Nephron progenitor cell (in vitro differentiated cells): ENCODE measurements around the gene ARHGAP9.

Experiments
- DNase-seq: peaks from one replicate; pipeline ENCODE4 v3.0.0; 2021
- H3K27ac Mint-ChIP-seq: 2 replicates; pipeline ENCODE4 v1.8.0; 2021; ENCODE audit warnings: mild to moderate bottlenecking, moderate library complexity, mixed read lengths
- H3K27me3 Mint-ChIP-seq: 2 replicates; pipeline ENCODE4 v1.8.0; 2021; ENCODE audit warnings: mild to moderate bottlenecking, low read depth, mixed read lengths; ENCODE audit not compliant: poor library complexity
- H3K36me3 Mint-ChIP-seq: 2 replicates; pipeline ENCODE4 v1.8.0; 2021; ENCODE audit warnings: low read depth, mixed read lengths
- H3K4me1 Mint-ChIP-seq: 2 replicates; pipeline ENCODE4 v1.8.0; 2021; ENCODE audit warnings: mixed read lengths
- H3K4me3 Mint-ChIP-seq: 2 replicates; pipeline ENCODE4 v1.8.0; 2021; ENCODE audit warnings: mild to moderate bottlenecking, moderate library complexity, mixed read lengths
- H3K9me3 Mint-ChIP-seq: 2 replicates; pipeline ENCODE4 v1.8.0; 2021; ENCODE audit warnings: mild to moderate bottlenecking, moderate library complexity, mixed read lengths
- TF ChIP-seq, protein P1 (sequence below): fragments of 200-600 bp; sonication (generic); IDR thresholded peaks from 2 replicates; pipeline ENCODE4 v1.5.0; 2021; ENCODE audit warnings: antibody characterized with exemption

The ARHGAP9 gene

DNA sequence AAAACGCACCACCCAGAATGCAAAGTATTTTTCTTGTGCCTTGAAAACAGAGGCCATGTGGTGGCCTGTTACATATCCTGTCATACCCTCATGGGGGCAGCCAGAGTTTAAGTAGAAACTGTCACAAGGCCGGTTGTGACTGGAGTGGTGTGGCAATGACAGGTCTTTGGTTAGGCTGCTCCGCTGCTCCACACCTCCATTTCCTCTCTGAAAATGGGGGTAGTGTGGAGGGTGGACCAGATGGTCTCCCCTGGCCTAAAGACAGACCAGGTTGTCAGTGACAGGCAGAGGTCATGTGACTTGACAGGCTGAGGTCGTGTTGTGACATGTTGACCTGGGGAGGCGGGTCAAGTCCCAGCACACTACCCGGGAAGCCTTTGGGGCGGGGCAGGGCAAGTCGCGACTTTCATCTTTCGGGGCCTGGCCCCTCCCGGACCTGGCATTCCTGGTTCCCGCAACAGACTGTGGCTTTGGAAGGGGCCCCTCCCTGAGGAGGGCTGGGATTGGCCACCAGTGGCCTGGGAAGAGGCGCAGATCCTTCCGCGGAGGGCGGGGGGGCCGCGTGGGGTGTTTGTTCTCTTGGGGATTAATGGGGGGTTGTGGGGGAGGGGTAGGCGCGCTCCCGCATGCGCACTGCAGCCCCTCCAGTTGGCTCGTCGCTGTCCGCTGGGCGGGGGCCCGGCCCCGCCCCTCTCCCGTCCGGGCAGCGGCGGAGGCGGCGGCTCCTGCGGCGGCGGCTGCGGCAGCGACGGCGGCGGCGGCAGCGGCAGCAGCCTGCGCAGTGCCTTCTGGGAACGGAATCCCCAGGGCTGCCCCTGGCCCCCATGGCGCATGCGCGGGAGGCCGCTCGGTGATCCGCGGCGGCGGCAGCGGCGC lies 42.6 kb upstream of the ARHGAP9 start, which contains the start of gene MBD6:
TSS of gene MBD6 (plus strand) at position 814 of the 876 bp plus-strand sequence. CDS start 1,480 bp downstream, outside the sequence.
- H3K27me3 Mint-ChIP-seq, result peaks cover 3% of the 10 kb centered on the region
- DNase-seq, result peak; percentile 95
- TF ChIP-seq, protein P1, sequence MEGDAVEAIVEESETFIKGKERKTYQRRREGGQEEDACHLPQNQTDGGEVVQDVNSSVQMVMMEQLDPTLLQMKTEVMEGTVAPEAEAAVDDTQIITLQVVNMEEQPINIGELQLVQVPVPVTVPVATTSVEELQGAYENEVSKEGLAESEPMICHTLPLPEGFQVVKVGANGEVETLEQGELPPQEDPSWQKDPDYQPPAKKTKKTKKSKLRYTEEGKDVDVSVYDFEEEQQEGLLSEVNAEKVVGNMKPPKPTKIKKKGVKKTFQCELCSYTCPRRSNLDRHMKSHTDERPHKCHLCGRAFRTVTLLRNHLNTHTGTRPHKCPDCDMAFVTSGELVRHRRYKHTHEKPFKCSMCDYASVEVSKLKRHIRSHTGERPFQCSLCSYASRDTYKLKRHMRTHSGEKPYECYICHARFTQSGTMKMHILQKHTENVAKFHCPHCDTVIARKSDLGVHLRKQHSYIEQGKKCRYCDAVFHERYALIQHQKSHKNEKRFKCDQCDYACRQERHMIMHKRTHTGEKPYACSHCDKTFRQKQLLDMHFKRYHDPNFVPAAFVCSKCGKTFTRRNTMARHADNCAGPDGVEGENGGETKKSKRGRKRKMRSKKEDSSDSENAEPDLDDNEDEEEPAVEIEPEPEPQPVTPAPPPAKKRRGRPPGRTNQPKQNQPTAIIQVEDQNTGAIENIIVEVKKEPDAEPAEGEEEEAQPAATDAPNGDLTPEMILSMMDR, result no peak
- peak within 1 kb of the TSS; percentile 99 for H3K27ac Mint-ChIP-seq
- H3K9me3 Mint-ChIP-seq, result no peaks in the 10 kb centered on the region
- H3K4me1 Mint-ChIP-seq, result peaks cover 72% of the 10 kb centered on the region
- peaks cover 27% of the 10 kb centered on the region for H3K36me3 Mint-ChIP-seq
- peak within 1 kb of the TSS; percentile 97 for H3K4me3 Mint-ChIP-seq

DNA sequence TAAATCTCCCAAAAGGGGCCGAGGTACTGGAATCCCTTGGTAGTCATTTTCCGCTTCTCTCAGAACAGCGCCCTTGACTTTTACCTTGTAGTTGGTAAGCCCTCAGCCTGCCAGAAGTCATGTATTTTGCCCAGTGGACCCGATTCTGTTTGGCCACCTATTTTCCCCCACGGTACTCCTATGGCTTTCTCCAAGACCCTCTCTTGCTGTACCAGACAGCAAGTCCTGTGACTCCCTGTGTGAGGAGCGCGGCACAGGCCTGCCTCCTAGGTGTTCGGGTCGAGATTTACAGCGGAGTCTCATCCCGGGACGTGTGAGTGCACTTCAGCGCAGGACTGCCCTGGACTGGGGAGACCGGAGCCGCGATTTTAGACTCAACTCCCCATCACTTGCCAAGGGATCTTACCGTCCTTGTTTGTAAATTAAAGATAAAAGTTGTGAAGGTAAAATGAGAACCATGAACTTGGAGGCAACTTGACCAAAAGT lies 41.9 kb upstream of the ARHGAP9 start:
- H3K36me3 Mint-ChIP-seq, result peaks cover 33% of the 10 kb centered on the region
- H3K4me3 Mint-ChIP-seq, result peak overlapping the region; percentile 97
- H3K27me3 Mint-ChIP-seq, result peaks cover 3% of the 10 kb centered on the region
- peak overlapping the region; percentile 99 for H3K27ac Mint-ChIP-seq
- no peaks in the 10 kb centered on the region for H3K9me3 Mint-ChIP-seq
- TF ChIP-seq, protein P1, result no peak
- DNase-seq, result peak; percentile 57
- H3K4me1 Mint-ChIP-seq, result peaks cover 74% of the 10 kb centered on the region

DNA sequence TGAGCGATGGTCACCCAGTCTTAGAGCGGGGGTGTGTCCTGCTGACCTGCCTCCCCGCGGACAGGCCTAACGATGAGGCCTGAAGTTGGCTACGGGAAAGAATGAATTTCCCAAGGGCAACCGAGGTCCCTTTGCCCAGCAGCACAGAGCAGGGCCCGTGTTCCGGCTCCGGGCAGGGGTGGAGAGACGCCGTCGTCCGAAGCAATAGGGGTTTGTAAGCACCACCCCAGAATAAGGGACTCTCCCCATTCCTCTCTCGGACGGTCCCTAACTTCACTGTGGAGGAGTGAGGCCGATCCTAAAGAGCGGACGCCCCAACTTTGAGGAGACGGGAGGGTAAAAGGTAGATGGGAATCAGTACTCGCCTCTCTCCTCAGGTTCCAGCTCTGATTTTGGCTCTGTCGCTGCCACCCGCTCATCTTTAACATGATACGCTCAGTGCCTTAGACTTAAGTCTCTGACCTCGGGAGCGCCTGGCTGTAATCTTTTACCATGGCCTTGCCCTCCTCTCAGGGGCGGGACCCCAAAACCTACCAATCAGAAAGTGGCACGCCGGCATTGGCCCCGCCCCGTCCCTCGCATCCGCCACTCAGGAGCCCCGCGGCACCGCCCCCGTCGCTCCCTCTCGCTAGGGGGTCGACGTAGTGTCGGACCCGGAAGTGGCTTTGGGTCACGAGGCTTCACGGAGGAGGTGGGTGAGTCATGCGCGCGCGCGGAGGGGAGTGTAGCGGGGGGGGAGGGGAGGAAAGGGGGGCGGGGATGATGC lies 40.6 kb upstream of the ARHGAP9 start, which contains the start of gene DDIT3:
TSS of gene DDIT3 (minus strand) at position 462 of the 766 bp plus-strand sequence. CDS start 3,108 bp downstream, outside the sequence.
- TF ChIP-seq, protein P1, result no peak
- H3K4me3 Mint-ChIP-seq, result peak within 1 kb of the TSS; percentile 97
- peaks cover 65% of the 10 kb centered on the region for H3K4me1 Mint-ChIP-seq
- H3K27me3 Mint-ChIP-seq, result peaks cover 3% of the 10 kb centered on the region
- peak; percentile 99 for DNase-seq
- H3K27ac Mint-ChIP-seq, result peak within 1 kb of the TSS; percentile 100
- H3K9me3 Mint-ChIP-seq, result no peaks in the 10 kb centered on the region
- peaks cover 47% of the 10 kb centered on the region for H3K36me3 Mint-ChIP-seq

DNA sequence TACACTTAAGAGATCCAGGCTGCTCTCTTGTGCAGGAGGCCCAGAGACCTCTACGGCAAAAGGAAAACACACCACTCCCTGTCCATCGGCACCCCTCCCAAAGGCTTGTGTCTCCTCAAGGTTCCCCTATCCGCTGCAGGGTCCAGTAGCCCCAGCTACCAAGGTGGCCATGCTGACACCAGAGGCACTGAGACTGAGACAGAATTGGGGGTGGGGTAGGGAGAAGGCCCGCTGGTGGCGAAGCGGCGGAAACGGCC lies 40.1 kb upstream of the ARHGAP9 start:
- TF ChIP-seq, protein P1, result no peak
- no peak for DNase-seq
- Mint-ChIP-seq H3K9me3 (no peaks in the 10 kb centered on the region), H3K36me3 (peaks cover 51% of the 10 kb centered on the region), H3K27ac (peak overlapping the region; percentile 100), H3K4me3 (peak overlapping the region; percentile 97), H3K4me1 (peaks cover 60% of the 10 kb centered on the region), H3K27me3 (peaks cover 3% of the 10 kb centered on the region)

DNA sequence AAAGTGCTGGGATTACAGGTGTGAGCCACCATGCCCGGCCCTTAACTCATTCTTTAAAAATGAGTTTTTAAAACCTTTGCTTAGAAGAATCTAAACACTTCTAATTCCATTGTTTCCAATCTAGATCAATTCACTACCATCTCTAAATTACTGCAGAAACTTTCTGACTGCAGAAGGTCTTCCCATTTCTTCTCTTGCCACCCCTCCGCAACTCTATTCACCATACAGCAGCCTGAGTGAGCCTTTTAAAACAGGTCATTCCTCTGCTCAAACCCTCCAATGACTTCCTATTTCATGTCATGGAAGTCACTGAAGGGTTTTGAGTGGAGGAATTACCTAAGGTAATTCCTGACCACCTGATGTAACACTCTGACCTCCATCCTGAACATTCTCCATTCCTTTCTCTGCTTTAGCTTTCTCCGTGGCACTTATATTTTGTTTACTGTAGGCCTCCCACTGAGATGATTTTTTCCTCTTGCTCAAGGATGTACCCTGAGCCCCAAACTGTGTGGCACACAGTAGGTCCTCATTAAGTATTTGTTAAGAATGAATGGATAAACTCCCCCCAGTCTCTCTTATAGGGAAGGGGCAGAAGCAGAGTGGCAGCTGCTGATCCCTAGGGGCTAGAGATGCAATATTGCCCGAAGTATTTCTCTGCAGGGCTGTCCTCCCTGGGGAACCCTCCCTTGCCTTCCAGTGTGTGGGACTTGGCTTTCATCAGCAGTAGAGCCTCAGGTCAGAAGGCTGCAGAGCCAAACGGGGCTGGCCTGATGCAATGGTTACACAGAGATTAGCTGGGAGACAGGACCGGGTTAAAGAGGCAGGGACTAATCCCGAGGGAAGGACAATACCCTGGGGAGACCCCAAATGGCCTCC lies 39.5 kb upstream of the ARHGAP9 start:
- peak overlapping the region; percentile 100 for H3K27ac Mint-ChIP-seq
- H3K4me3 Mint-ChIP-seq, result peak overlapping the region; percentile 97
- H3K27me3 Mint-ChIP-seq, result peaks cover 3% of the 10 kb centered on the region
- peak; percentile 28 for DNase-seq
- H3K4me1 Mint-ChIP-seq, result peaks cover 55% of the 10 kb centered on the region
- H3K36me3 Mint-ChIP-seq, result peaks cover 52% of the 10 kb centered on the region
- no peaks in the 10 kb centered on the region for H3K9me3 Mint-ChIP-seq
- TF ChIP-seq, protein P1, result no peak
